OCI-LY3 (cell line): Measurements from ENCODE around the gene RANBP1.
"Not testable (repeated sequence)": the region's sequence is repeated elsewhere in the genome, so short reads cannot be mapped to it uniquely, and the experiment has no call there.

Source experiments
- CTCF ChIP-seq: fragments of 200-600, 300-600 bp; sonication (generic); IDR thresholded peaks from 2 replicates; pipeline ENCODE4 v1.5.1; 2014; ENCODE audit warnings: antibody characterized with exemption, low read length, low read depth
- EZH2phosphoT487 ChIP-seq: fragments of 200-600 bp; shearing (Covaris generic); IDR thresholded peaks from 2 replicates; pipeline ENCODE4 v1.6.1; 2018; ENCODE audit warnings: antibody characterized with exemption, mixed run types, low read depth

GRCh38 chr22:20067384-20067682 lies 48.6 kb upstream of the RANBP1 start:
- not testable (repeated sequence) for TF ChIP-seq CTCF, EZH2phosphoT487
